Measurements from ENCODE around the gene TMEFF2.

Gene TMEFF2

GRCh38 chr2:191945623-191946022, 249.1 kb downstream of the TMEFF2 start:
- no peak overlapping the region for H3K27ac Mint-ChIP-seq
- peaks cover 16 to 40% of the 10 kb centered on the region in 2 donors for H3K27me3 Mint-ChIP-seq
- H3K36me3 Mint-ChIP-seq (ENCODE audit: insufficient read depth) = no peaks in the 10 kb centered on the region
- no peaks in the 10 kb centered on the region for H3K4me1 Mint-ChIP-seq (ENCODE audit: low read depth in 2 of 2)
- H3K9me3 Mint-ChIP-seq = no peaks in the 10 kb centered on the region
- DNase-seq (no peak), ATAC-seq (replicated peaks) (no peak)
- no peak overlapping the region for H3K4me3 Mint-ChIP-seq

- Mint-ChIP-seq H3K9me3 (no peaks in the 10 kb centered on the region), H3K27me3 (peaks cover 24 to 68% of the 10 kb centered on the region in 2 donors), H3K36me3 (ENCODE audit: insufficient read depth) (no peaks in the 10 kb centered on the region), H3K27ac (no peak overlapping the region), H3K4me1 (ENCODE audit: low read depth in 2 of 2) (no peaks in the 10 kb centered on the region), H3K4me3 (no peak overlapping the region)
- no peak for ATAC-seq (replicated peaks)
- DNase-seq = no peak
Observed at GRCh38 chr2:191942739-191943103, 252.0 kb downstream of the TMEFF2 start.

GRCh38 chr2:191942090-191942738, 252.5 kb downstream of the TMEFF2 start:
- Mint-ChIP-seq H3K27ac (no peak overlapping the region), H3K9me3 (no peaks in the 10 kb centered on the region), H3K4me3 (no peak overlapping the region), H3K27me3 (peaks cover 24 to 68% of the 10 kb centered on the region in 2 donors), H3K4me1 (ENCODE audit: low read depth in 2 of 2) (no peaks in the 10 kb centered on the region), H3K36me3 (ENCODE audit: insufficient read depth) (no peaks in the 10 kb centered on the region)
- DNase-seq (no peak), ATAC-seq (replicated peaks) (no peak)

- H3K9me3 Mint-ChIP-seq = no peaks in the 10 kb centered on the region
- ATAC-seq (replicated peaks) = no peak
- H3K4me1 Mint-ChIP-seq (ENCODE audit: low read depth in 2 of 2) = no peaks in the 10 kb centered on the region
- DNase-seq = no peak
- H3K27me3 Mint-ChIP-seq = peaks cover 24 to 68% of the 10 kb centered on the region in 2 donors
- no peaks in the 10 kb centered on the region for H3K36me3 Mint-ChIP-seq (ENCODE audit: insufficient read depth)
- H3K4me3 Mint-ChIP-seq = no peak overlapping the region
- no peak overlapping the region for H3K27ac Mint-ChIP-seq
Observed at GRCh38 chr2:191941376-191941929, 253.3 kb downstream of the TMEFF2 start.

GRCh38 chr2:191938779-191939178, 256.0 kb downstream of the TMEFF2 start:
- ATAC-seq (replicated peaks) = no peak
- Mint-ChIP-seq H3K4me3 (no peak overlapping the region), H3K36me3 (ENCODE audit: insufficient read depth) (no peaks in the 10 kb centered on the region), H3K27me3 (peaks cover 32 to 73% of the 10 kb centered on the region in 2 donors), H3K4me1 (ENCODE audit: low read depth in 2 of 2) (no peaks in the 10 kb centered on the region), H3K27ac (no peak overlapping the region), H3K9me3 (no peaks in the 10 kb centered on the region)
- DNase-seq = no peak

- ATAC-seq (replicated peaks) = no peak
- no peak overlapping the region for H3K4me3 Mint-ChIP-seq
- no peak overlapping the region for H3K27ac Mint-ChIP-seq
- H3K27me3 Mint-ChIP-seq = peaks cover 32 to 70% of the 10 kb centered on the region in 2 donors
- H3K36me3 Mint-ChIP-seq (ENCODE audit: insufficient read depth) = no peaks in the 10 kb centered on the region
- no peak for DNase-seq
- H3K9me3 Mint-ChIP-seq = no peaks in the 10 kb centered on the region
- H3K4me1 Mint-ChIP-seq (ENCODE audit: low read depth in 2 of 2) = no peaks in the 10 kb centered on the region
Observed at GRCh38 chr2:191936882-191937405, 257.8 kb downstream of the TMEFF2 start.

- H3K4me3 Mint-ChIP-seq = no peak overlapping the region
- no peak for ATAC-seq (replicated peaks)
- H3K27ac Mint-ChIP-seq = no peak overlapping the region
- no peaks in the 10 kb centered on the region for H3K4me1 Mint-ChIP-seq (ENCODE audit: low read depth in 2 of 2)
- peaks cover 27 to 67% of the 10 kb centered on the region in 2 donors for H3K27me3 Mint-ChIP-seq
- H3K36me3 Mint-ChIP-seq (ENCODE audit: insufficient read depth) = no peaks in the 10 kb centered on the region
- no peak for DNase-seq
- H3K9me3 Mint-ChIP-seq = no peaks in the 10 kb centered on the region
Observed at GRCh38 chr2:191935247-191935646, 259.5 kb downstream of the TMEFF2 start.

GRCh38 chr2:191933307-191934105, 261.2 kb downstream of the TMEFF2 start:
- peaks cover 26 to 62% of the 10 kb centered on the region in 2 donors for H3K27me3 Mint-ChIP-seq
- no peak overlapping the region for H3K27ac Mint-ChIP-seq
- DNase-seq (no peak), ATAC-seq (replicated peaks) (no peak)
- no peak overlapping the region for H3K4me3 Mint-ChIP-seq
- H3K4me1 Mint-ChIP-seq (ENCODE audit: low read depth in 2 of 2) = no peaks in the 10 kb centered on the region
- no peaks in the 10 kb centered on the region for H3K36me3 Mint-ChIP-seq (ENCODE audit: insufficient read depth)
- no peaks in the 10 kb centered on the region for H3K9me3 Mint-ChIP-seq

- Mint-ChIP-seq H3K27ac (no peak overlapping the region), H3K36me3 (ENCODE audit: insufficient read depth) (no peaks in the 10 kb centered on the region), H3K4me1 (ENCODE audit: low read depth in 2 of 2) (no peaks in the 10 kb centered on the region), H3K27me3 (peaks cover 28 to 58% of the 10 kb centered on the region in 2 donors), H3K9me3 (no peaks in the 10 kb centered on the region), H3K4me3 (no peak overlapping the region)
- DNase-seq (no peak), ATAC-seq (replicated peaks) (no peak)
Observed at GRCh38 chr2:191932286-191932685, 262.4 kb downstream of the TMEFF2 start.

GRCh38 chr2:191931329-191931728, 263.4 kb downstream of the TMEFF2 start:
- no peaks in the 10 kb centered on the region for H3K9me3 Mint-ChIP-seq
- DNase-seq (no peak), ATAC-seq (replicated peaks) (no peak)
- H3K27ac Mint-ChIP-seq = no peak overlapping the region
- no peaks in the 10 kb centered on the region for H3K4me1 Mint-ChIP-seq (ENCODE audit: low read depth in 2 of 2)
- H3K27me3 Mint-ChIP-seq = peaks cover 28 to 65% of the 10 kb centered on the region in 2 donors
- no peaks in the 10 kb centered on the region for H3K36me3 Mint-ChIP-seq (ENCODE audit: insufficient read depth)
- no peak overlapping the region for H3K4me3 Mint-ChIP-seq

- no peaks in the 10 kb centered on the region for H3K4me1 Mint-ChIP-seq (ENCODE audit: low read depth in 2 of 2)
- H3K27me3 Mint-ChIP-seq = peaks cover 28 to 62% of the 10 kb centered on the region in 2 donors
- DNase-seq (no peak), ATAC-seq (replicated peaks) (no peak)
- no peaks in the 10 kb centered on the region for H3K36me3 Mint-ChIP-seq (ENCODE audit: insufficient read depth)
- no peak overlapping the region for H3K27ac Mint-ChIP-seq
- H3K4me3 Mint-ChIP-seq = no peak overlapping the region
- H3K9me3 Mint-ChIP-seq = no peaks in the 10 kb centered on the region
Observed at GRCh38 chr2:191930205-191930604, 264.5 kb downstream of the TMEFF2 start.

GRCh38 chr2:191929288-191929687, 265.4 kb downstream of the TMEFF2 start:
- no peak overlapping the region for H3K4me3 Mint-ChIP-seq
- H3K9me3 Mint-ChIP-seq = no peaks in the 10 kb centered on the region
- ATAC-seq (replicated peaks) (no peak), DNase-seq (no peak)
- H3K4me1 Mint-ChIP-seq (ENCODE audit: low read depth in 2 of 2) = no peaks in the 10 kb centered on the region
- H3K36me3 Mint-ChIP-seq (ENCODE audit: insufficient read depth) = no peaks in the 10 kb centered on the region
- H3K27me3 Mint-ChIP-seq = peaks cover 25 to 52% of the 10 kb centered on the region in 2 donors
- H3K27ac Mint-ChIP-seq = no peak overlapping the region

GRCh38 chr2:191927991-191928390, 266.7 kb downstream of the TMEFF2 start:
- DNase-seq (no peak), ATAC-seq (replicated peaks) (no peak)
- Mint-ChIP-seq H3K9me3 (no peaks in the 10 kb centered on the region), H3K4me3 (no peak overlapping the region), H3K4me1 (ENCODE audit: low read depth in 2 of 2) (no peaks in the 10 kb centered on the region), H3K27ac (no peak overlapping the region), H3K27me3 (peaks cover 14 to 41% of the 10 kb centered on the region in 2 donors), H3K36me3 (ENCODE audit: insufficient read depth) (no peaks in the 10 kb centered on the region)

Measured in effector memory CD8-positive, alpha-beta T cell (primary cell).